ENCODE data around the gene DTX3.
A peak's percentile ranks its signal among the peaks of the same experiment; 100 is the strongest.

DTX3 gene

DNA sequence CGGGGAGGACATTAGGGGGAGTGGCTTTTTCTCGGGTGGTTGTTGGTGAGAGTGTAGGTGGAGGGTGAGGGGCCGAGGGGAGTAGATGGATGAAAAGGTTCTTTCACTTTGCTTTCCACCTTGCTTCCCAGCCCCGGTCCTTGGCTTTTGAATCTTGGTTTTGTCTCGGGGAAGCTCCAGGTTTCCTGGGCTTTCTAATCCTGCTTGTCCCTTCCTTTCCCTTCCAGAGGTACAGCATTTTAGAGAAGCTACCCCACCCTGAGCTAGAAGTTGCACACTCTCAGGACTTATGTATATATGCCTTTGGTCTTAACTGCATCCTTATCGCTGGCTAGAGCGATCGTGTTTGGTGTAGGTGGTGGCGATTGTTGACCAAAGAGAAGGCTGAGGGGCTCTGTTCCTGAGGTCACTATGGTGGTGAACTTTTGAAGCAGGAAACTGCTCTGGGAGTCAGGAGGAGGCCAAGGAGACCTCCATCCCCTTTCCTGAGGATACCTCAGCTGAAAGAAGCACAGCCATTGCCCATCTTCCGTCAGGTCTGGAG is 12.8 kb upstream of the DTX3 start:
- Mint-ChIP-seq H3K36me3 (ENCODE audit: low read depth) (peaks cover 5% of the 10 kb centered on the region), H3K27me3 (ENCODE audit: low read depth, poor library complexity) (peaks cover 16% of the 10 kb centered on the region), H3K9me3 (no peaks in the 10 kb centered on the region), H3K4me1 (peaks cover 20% of the 10 kb centered on the region), H3K4me3 (peak overlapping the region; percentile 96), H3K27ac (no peak overlapping the region)
- no peak for DNase-seq
- TF ChIP-seq CTCF (IDR thresholded peaks at IDR 0.05), result no peak

DNA sequence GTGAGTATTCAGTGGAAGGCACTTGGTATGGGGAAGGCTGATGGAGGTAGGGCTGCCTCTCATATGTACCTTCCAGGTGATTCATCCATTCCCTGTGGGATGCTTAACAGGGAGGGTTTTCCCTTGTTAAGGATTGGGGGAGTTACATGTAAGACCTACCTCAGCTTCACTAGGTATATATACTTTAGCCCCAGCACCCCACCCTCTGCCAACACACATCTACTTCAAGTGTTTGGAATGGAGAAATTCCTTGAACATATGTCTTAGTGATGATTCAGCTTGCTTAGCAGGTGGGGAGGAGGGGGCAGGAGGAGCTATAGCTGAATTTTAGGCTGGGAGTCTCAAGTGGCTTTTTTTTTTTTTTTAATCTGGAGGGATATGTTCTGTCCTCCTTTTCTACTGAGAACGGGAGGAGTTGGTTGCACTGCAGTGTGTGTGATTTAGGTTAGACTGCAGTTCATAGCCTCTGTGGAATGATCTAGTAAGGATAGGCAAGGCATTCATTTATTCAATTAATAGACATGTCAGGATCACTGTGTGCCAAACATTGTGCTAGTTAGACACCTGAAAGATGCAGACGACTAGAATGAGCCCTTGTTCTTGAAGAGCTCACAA is 12.0 kb upstream of the DTX3 start:
- Mint-ChIP-seq H3K27me3 (ENCODE audit: low read depth, poor library complexity) (peaks cover 16% of the 10 kb centered on the region), H3K36me3 (ENCODE audit: low read depth) (peaks cover 9% of the 10 kb centered on the region), H3K4me1 (peaks cover 20% of the 10 kb centered on the region), H3K4me3 (peak overlapping the region; percentile 96), H3K9me3 (no peaks in the 10 kb centered on the region), H3K27ac (no peak overlapping the region)
- TF ChIP-seq CTCF (IDR thresholded peaks at IDR 0.05), result no peak
- DNase-seq, result no peak

- no peak for DNase-seq
- Mint-ChIP-seq H3K36me3 (ENCODE audit: low read depth) (peaks cover 11% of the 10 kb centered on the region), H3K4me3 (no peak overlapping the region), H3K4me1 (peaks cover 20% of the 10 kb centered on the region), H3K27me3 (ENCODE audit: low read depth, poor library complexity) (peaks cover 16% of the 10 kb centered on the region), H3K27ac (no peak overlapping the region), H3K9me3 (no peaks in the 10 kb centered on the region)
- TF ChIP-seq CTCF (IDR thresholded peaks at IDR 0.05), result no peak
Observed at GRCh38 chr12:57593187-57593586, 11.4 kb upstream of the DTX3 start.

DNA sequence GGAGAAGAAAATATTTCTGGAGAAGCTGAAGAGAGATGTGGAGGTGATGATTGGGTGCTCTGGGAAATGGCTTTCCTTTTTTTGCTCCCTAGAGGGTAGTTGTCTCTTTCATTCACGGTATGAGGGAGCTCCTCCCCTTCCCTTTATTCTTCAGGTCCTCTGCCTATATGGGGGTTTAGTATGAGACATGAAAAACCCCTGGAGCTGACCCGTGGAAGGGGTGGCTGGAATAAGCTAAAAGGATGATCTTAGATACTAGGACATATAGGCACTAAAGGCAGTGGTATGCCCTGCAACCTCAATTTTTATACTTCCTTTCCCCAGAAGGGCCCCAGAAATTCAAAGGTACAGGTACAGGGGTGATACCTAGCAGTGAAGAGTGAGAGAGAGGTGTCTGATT is 4.2 kb upstream of the DTX3 start:
- H3K9me3 Mint-ChIP-seq, result no peaks in the 10 kb centered on the region
- H3K27me3 Mint-ChIP-seq (ENCODE audit: low read depth, poor library complexity), result peaks cover 10% of the 10 kb centered on the region
- H3K4me1 Mint-ChIP-seq, result peaks cover 16% of the 10 kb centered on the region
- no peak for DNase-seq
- no peak overlapping the region for H3K27ac Mint-ChIP-seq
- H3K4me3 Mint-ChIP-seq, result no peak overlapping the region
- no peak for TF ChIP-seq CTCF (IDR thresholded peaks at IDR 0.05)
- peaks cover 32% of the 10 kb centered on the region for H3K36me3 Mint-ChIP-seq (ENCODE audit: low read depth)

- H3K9me3 Mint-ChIP-seq, result no peaks in the 10 kb centered on the region
- peaks cover 16% of the 10 kb centered on the region for H3K27me3 Mint-ChIP-seq (ENCODE audit: low read depth, poor library complexity)
- peaks cover 23% of the 10 kb centered on the region for H3K4me1 Mint-ChIP-seq
- peaks cover 27% of the 10 kb centered on the region for H3K36me3 Mint-ChIP-seq (ENCODE audit: low read depth)
- TF ChIP-seq CTCF (IDR thresholded peaks at IDR 0.05), result no peak
- DNase-seq, result no peak
- H3K27ac Mint-ChIP-seq, result no peak overlapping the region
- H3K4me3 Mint-ChIP-seq, result no peak overlapping the region
Observed at GRCh38 chr12:57602544-57602943, 2.1 kb upstream of the DTX3 start.

- H3K27ac Mint-ChIP-seq, result no peak overlapping the region
- peak overlapping the region; percentile 85 for H3K4me3 Mint-ChIP-seq
- H3K27me3 Mint-ChIP-seq (ENCODE audit: low read depth, poor library complexity), result peaks cover 21% of the 10 kb centered on the region
- H3K36me3 Mint-ChIP-seq (ENCODE audit: low read depth), result peaks cover 30% of the 10 kb centered on the region
- DNase-seq, result no peak
- no peaks in the 10 kb centered on the region for H3K9me3 Mint-ChIP-seq
- peaks cover 23% of the 10 kb centered on the region for H3K4me1 Mint-ChIP-seq
- no peak for TF ChIP-seq CTCF (IDR thresholded peaks at IDR 0.05)
Observed at GRCh38 chr12:57603324-57603723, 1.3 kb upstream of the DTX3 start.

All from nephron progenitor cell (in vitro differentiated cells).